Keratinocyte (primary cell): ENCODE measurements around the gene LDAH. TPM values are rescaled to one million over a fixed set of nuclear protein-coding genes. Genes with fewer than 3 reads are reported as not detected.

Source experiments
- DNase-seq: peaks from one replicate; pipeline ENCODE4 v3.0.0-alpha.2; 2011; ENCODE audit warnings: low read depth, missing footprints, low spot score
- FAIRE-seq: peaks from 2 replicates; lab custom pipeline; 2011; peaks lifted over from hg19 to GRCh38; lab: Jason Lieb, UNC
- H2AFZ ChIP-seq: 2 replicates; pipeline ENCODE4 v1.6.0; 2012; ENCODE audit warnings: low read length, control low read depth, inconsistent platforms; ENCODE audit not compliant: control insufficient read depth
- H3K27ac ChIP-seq: 2 replicates; pipeline ENCODE4 v1.5.1; 2011; ENCODE audit warnings: low read length; ENCODE audit not compliant: control insufficient read depth, insufficient read depth
- H3K27me3 ChIP-seq: 3 replicates; pipeline ENCODE4 v1.6.0; 2011; ENCODE audit warnings: low read length; ENCODE audit not compliant: control insufficient read depth, insufficient read depth; ENCODE audit errors: extremely low read depth
- H3K36me3 ChIP-seq, 2 experiments: 2 replicates in 1 of 2; 3 replicates in 1 of 2; pipeline ENCODE4 v1.5.1; 2011; ENCODE audit warnings: low read length in 2 of 2, mild to moderate bottlenecking in 1 of 2; ENCODE audit not compliant: control insufficient read depth in 2 of 2, insufficient read depth in 2 of 2; ENCODE audit errors: extremely low read depth in 1 of 2
- H3K4me1 ChIP-seq: 3 replicates; pipeline ENCODE4 v1.5.1; 2011; ENCODE audit warnings: low read length; ENCODE audit not compliant: control insufficient read depth, insufficient read depth; ENCODE audit errors: extremely low read depth
- H3K4me2 ChIP-seq: 3 replicates; pipeline ENCODE4 v1.6.0; 2011; ENCODE audit warnings: low read depth, low read length; ENCODE audit not compliant: control insufficient read depth, insufficient read depth; ENCODE audit errors: extremely low read depth
- H3K4me3 ChIP-seq, 3 experiments: fragments of 200-600 bp in 1 of 3; sonication (generic) in 1 of 3; 2 replicates in 2 of 3; 3 replicates in 1 of 3; pipeline ENCODE4 v1.5.1; 2011 to 2016; ENCODE audit warnings: low read length in 3 of 3, mild to moderate bottlenecking in 3 of 3, control low read depth in 2 of 3, inconsistent platforms in 1 of 3, low read depth in 1 of 3, mixed read lengths in 1 of 3, mixed run types in 1 of 3, moderate library complexity in 1 of 3; ENCODE audit not compliant: control insufficient read depth in 2 of 3, insufficient read depth in 2 of 3; ENCODE audit errors: extremely low read depth in 1 of 3
- H3K79me2 ChIP-seq: 2 replicates; pipeline ENCODE4 v1.6.0; 2012; ENCODE audit warnings: low read length; ENCODE audit not compliant: control insufficient read depth, insufficient read depth
- H3K9ac ChIP-seq: 3 replicates; pipeline ENCODE4 v1.6.0; 2011; ENCODE audit warnings: low read length; ENCODE audit not compliant: control insufficient read depth, insufficient read depth; ENCODE audit errors: extremely low read depth
- H3K9me1 ChIP-seq: 3 replicates; pipeline ENCODE4 v1.6.0; 2011; ENCODE audit warnings: low read length; ENCODE audit not compliant: control insufficient read depth, insufficient read depth; ENCODE audit errors: extremely low read depth
- H3K9me3 ChIP-seq: 2 replicates; pipeline ENCODE4 v1.5.1; 2012; ENCODE audit warnings: low read depth, low read length; ENCODE audit not compliant: control insufficient read depth
- H4K20me1 ChIP-seq: 3 replicates; pipeline ENCODE4 v1.6.0; 2011; ENCODE audit warnings: low read length; ENCODE audit not compliant: control insufficient read depth, insufficient read depth; ENCODE audit errors: extremely low read depth
- CTCF ChIP-seq, 3 experiments: IDR thresholded peaks in 1 of 3; conservative IDR thresholded peaks in 1 of 3; optimal IDR thresholded peaks in 1 of 3; 2 replicates in 2 of 3; 3 replicates in 1 of 3; pipeline versions ENCODE3 to v1.5.1; 2011; ENCODE audit warnings: low read length in 3 of 3, mild to moderate bottlenecking in 3 of 3, moderate library complexity in 2 of 3, control low read depth in 1 of 3, inconsistent platforms in 1 of 3; ENCODE audit not compliant: insufficient read depth in 2 of 3; ENCODE audit errors: extremely low read depth in 1 of 3
- EZH2 ChIP-seq: IDR thresholded peaks from one replicate; pipeline ENCODE4 v1.6.1; 2012; ENCODE audit warnings: inconsistent platforms, mild to moderate bottlenecking, low read length, moderate library complexity
- dilution Hi-C: fragments of 300-500 bp; cut with MboI; formaldehyde crosslinking; loops from one replicate; pipeline ENCODE4 v1.7.0; 2020; ENCODE audit warnings: low sequenced_read_pairs; ENCODE audit not compliant: extremely low pct_ligation_motif_present
- polyA plus RNA-seq, 5 experiments: library from polyadenylated mRNA; depleted of rRNA in 3 of 5; stranded (reverse) in 3 of 5; stranded (forward) in 1 of 5; unstranded in 1 of 5; fragments of >200 nt; gene quantifications; 1 replicate in 1 of 5; 2 replicates in 3 of 5; 3 replicates in 1 of 5; pipeline versions ENCODE4 v1.2.1 to v1.2.3, GENCODE V29; 2011 to 2012; ENCODE audit warnings: missing spikeins in 2 of 5, low read depth in 1 of 5, low replicate concordance in 1 of 5

The LDAH gene
- polyA plus RNA-seq, 1 donor (not counting 4 experiments of a cell fraction or from before 2014, with no cell fraction given) = 22.7 TPM

GRCh38 chr2:20862850-20863249, 39.9 kb upstream of the LDAH start:
- Histone ChIP-seq H3K9ac (no peak overlapping the region), H3K4me3 (no peak overlapping the region), H4K20me1 (no peaks in the 10 kb centered on the region), H3K9me3 (no peaks in the 10 kb centered on the region), H3K27me3 (no peaks in the 10 kb centered on the region), H3K27ac (no peak overlapping the region), H3K4me2 (no peak overlapping the region), H2AFZ (no peak overlapping the region), H3K9me1 (no peaks in the 10 kb centered on the region), H3K79me2 (no peaks in the 10 kb centered on the region), H3K4me1 (no peaks in the 10 kb centered on the region), H3K36me3 (no peaks in the 10 kb centered on the region)
- DNase-seq = no peak
- dilution Hi-C loops = no loop called here
- TF ChIP-seq EZH2 (no peak), CTCF (optimal IDR thresholded peaks at IDR 0.05 in 1 of 3, IDR thresholded peaks at IDR 0.05 in 1 of 3, conservative IDR thresholded peaks at IDR 0.05 in 1 of 3; ENCODE audit: extremely low read depth in 1 of 3, insufficient read depth in 2 of 3, low read length in 3 of 3) (no peak)
- no peak for FAIRE-seq

- no peak overlapping the region for H3K27ac ChIP-seq
- H3K4me2 ChIP-seq = no peak overlapping the region
- no peak overlapping the region for H3K9ac ChIP-seq
- H3K9me3 ChIP-seq = no peaks in the 10 kb centered on the region
- H3K79me2 ChIP-seq = no peaks in the 10 kb centered on the region
- H3K9me1 ChIP-seq = no peaks in the 10 kb centered on the region
- H3K36me3 ChIP-seq = no peaks in the 10 kb centered on the region
- DNase-seq (no peak), FAIRE-seq (no peak)
- H4K20me1 ChIP-seq = no peaks in the 10 kb centered on the region
- no peaks in the 10 kb centered on the region for H3K27me3 ChIP-seq
- H3K4me3 ChIP-seq = no peak overlapping the region
- no peaks in the 10 kb centered on the region for H3K4me1 ChIP-seq
- TF ChIP-seq EZH2 (no peak), CTCF (optimal IDR thresholded peaks at IDR 0.05 in 1 of 3, IDR thresholded peaks at IDR 0.05 in 1 of 3, conservative IDR thresholded peaks at IDR 0.05 in 1 of 3; ENCODE audit: extremely low read depth in 1 of 3, insufficient read depth in 2 of 3, low read length in 3 of 3) (no peak)
- no peak overlapping the region for H2AFZ ChIP-seq
- dilution Hi-C loops = no loop called here
These were observed 32.6 kb upstream of the LDAH start for GRCh38 chr2:20855456-20855855.
